Activated CD4-positive, alpha-beta T cell treated with anti-CD3 and anti-CD28 coated beads, Interleukin-2, amount 50 U/mL, for 24 hours (primary cell): ENCODE measurements around the gene GCK.

ENCODE experiments used
- DNase-seq, 2 donors: peaks; one replicate each; pipeline ENCODE4 v3.0.0-alpha.2; 2020; ENCODE audit warnings: low read depth in 1 of 2, low spot score in 1 of 2

GCK gene

GRCh38 chr7:44094883-44095592, 94.2 kb downstream of the GCK start:
- DNase-seq: no peak

GRCh38 chr7:44094365-44094764, 94.9 kb downstream of the GCK start:
- DNase-seq: no peak
